Smooth muscle cell (in vitro differentiated cells): ENCODE measurements around the gene RAPH1. TPM values are rescaled to one million over a fixed set of nuclear protein-coding genes. Genes with fewer than 3 reads are reported as not detected.

Experiments used
- DNase-seq: peaks from one replicate; lab custom pipeline; 2025; ENCODE audit not compliant: unreplicated experiment; lab: John Stamatoyannopoulos, UW
- H2AFZ ChIP-seq: fragments of 200-600 bp; sonication (generic); 2 replicates; pipeline ENCODE4 v1.6.0; 2016; ENCODE audit warnings: antibody characterized with exemption, low read depth, mild to moderate bottlenecking
- H3F3A ChIP-seq: fragments of 200-600 bp; sonication (generic); 2 replicates; pipeline ENCODE4 v1.6.0; 2017; ENCODE audit warnings: antibody characterized with exemption, low read depth
- H3K27ac ChIP-seq: fragments of 200-600 bp; sonication (generic); 2 replicates; pipeline ENCODE4 v1.5.1; 2016; ENCODE audit warnings: low read depth, mild to moderate bottlenecking
- H3K27me3 ChIP-seq: fragments of 200-600 bp; sonication (generic); 2 replicates; pipeline ENCODE4 v1.6.1; 2016; ENCODE audit warnings: low read depth, mild to moderate bottlenecking
- H3K36me3 ChIP-seq: fragments of 200-600 bp; sonication (generic); 2 replicates; pipeline ENCODE4 v1.5.1; 2016; ENCODE audit warnings: low read depth
- H3K4me1 ChIP-seq: fragments of 200-600 bp; sonication (generic); 2 replicates; pipeline ENCODE4 v1.5.1; 2016; ENCODE audit warnings: low read depth
- H3K4me2 ChIP-seq: fragments of 200-600 bp; sonication (generic); 2 replicates; pipeline ENCODE4 v1.6.0; 2016; ENCODE audit warnings: mild to moderate bottlenecking
- H3K4me3 ChIP-seq: fragments of 200-600 bp; sonication (generic); 2 replicates; pipeline ENCODE4 v1.5.1; 2016; ENCODE audit warnings: mild to moderate bottlenecking
- H3K79me2 ChIP-seq: fragments of 200-600 bp; sonication (generic); 2 replicates; pipeline ENCODE4 v1.6.0; 2016; ENCODE audit warnings: low read depth, mild to moderate bottlenecking
- H3K9ac ChIP-seq: fragments of 200-600 bp; sonication (generic); 2 replicates; pipeline ENCODE4 v1.6.0; 2016; ENCODE audit warnings: low read depth
- H3K9me3 ChIP-seq: fragments of 200-600 bp; sonication (generic); replicated peaks from 2 replicates; pipeline ENCODE4 v1.5.1; 2016; ENCODE audit warnings: low read depth
- H4K20me1 ChIP-seq: fragments of 200-600 bp; sonication (generic); 2 replicates; pipeline ENCODE4 v1.6.0; 2016; ENCODE audit warnings: low read depth
- WGBS: methylation state at CpG from one replicate; pipeline ENCODE4 v1.1.7; 2016; ENCODE audit warnings: low lambda C conversion rate; 5-methylcytosine and 5-hydroxymethylcytosine counted together
- polyA plus RNA-seq: library from polyadenylated mRNA; unstranded; fragments of >200 nt; fragmentation: Nextera tagmentation; extraction: Ambion mirVana; gene quantifications from 2 replicates; pipeline ENCODE4 v1.2.1, GENCODE V29; 2016
- total RNA-seq: library from RNA; depleted of rRNA; stranded (reverse); fragments of >200 nt; gene quantifications from 2 replicates; pipeline ENCODE4 v1.2.3, GENCODE V29; 2014
- TF ChIP-seq, protein P1 (sequence below): fragments of 200-600 bp; sonication (generic); IDR thresholded peaks from 2 replicates; pipeline ENCODE4 v1.5.1; 2017; ENCODE audit warnings: borderline replicate concordance, mild to moderate bottlenecking, antibody characterized with exemption; ENCODE audit not compliant: insufficient read depth, poor library complexity, severe bottlenecking

The RAPH1 gene
- total and polyA plus RNA-seq, 2 experiments from 2014 or later = 8.5 to 22.3 TPM

DNA sequence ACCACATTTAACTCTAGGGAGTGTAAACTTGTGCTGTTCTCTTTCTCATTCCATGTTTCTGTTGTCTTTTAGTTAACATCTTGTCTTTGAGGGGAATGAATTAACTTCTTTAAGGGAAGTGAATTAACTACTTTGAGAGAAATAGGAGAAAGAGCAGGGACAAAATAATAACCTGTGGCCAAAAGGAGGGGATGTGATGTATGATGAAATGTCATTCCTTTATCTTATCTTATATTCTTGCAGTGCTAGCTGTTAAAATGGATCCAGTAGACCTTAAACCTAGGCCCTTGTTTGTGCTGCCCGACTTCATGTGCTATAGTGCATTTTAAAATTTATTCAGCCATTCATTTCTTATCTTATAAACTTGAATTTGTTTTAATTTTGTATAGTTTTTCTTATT is 188.5 kb downstream of the RAPH1 start:
- 97% methylated on average over 1 of the region's 1 CpG for WGBS
- Histone ChIP-seq H3K4me2 (no peak overlapping the region), H3K9ac (no peak overlapping the region), H3K9me3 (no peaks in the 10 kb centered on the region), H3K27ac (no peak overlapping the region), H4K20me1 (peaks cover 69% of the 10 kb centered on the region), H3K4me1 (no peaks in the 10 kb centered on the region), H3K79me2 (peaks cover 86% of the 10 kb centered on the region), H3K36me3 (no peaks in the 10 kb centered on the region), H3K4me3 (no peak overlapping the region), H2AFZ (no peak overlapping the region), H3F3A (no peaks in the 10 kb centered on the region), H3K27me3 (no peaks in the 10 kb centered on the region)
- TF ChIP-seq, protein P1, sequence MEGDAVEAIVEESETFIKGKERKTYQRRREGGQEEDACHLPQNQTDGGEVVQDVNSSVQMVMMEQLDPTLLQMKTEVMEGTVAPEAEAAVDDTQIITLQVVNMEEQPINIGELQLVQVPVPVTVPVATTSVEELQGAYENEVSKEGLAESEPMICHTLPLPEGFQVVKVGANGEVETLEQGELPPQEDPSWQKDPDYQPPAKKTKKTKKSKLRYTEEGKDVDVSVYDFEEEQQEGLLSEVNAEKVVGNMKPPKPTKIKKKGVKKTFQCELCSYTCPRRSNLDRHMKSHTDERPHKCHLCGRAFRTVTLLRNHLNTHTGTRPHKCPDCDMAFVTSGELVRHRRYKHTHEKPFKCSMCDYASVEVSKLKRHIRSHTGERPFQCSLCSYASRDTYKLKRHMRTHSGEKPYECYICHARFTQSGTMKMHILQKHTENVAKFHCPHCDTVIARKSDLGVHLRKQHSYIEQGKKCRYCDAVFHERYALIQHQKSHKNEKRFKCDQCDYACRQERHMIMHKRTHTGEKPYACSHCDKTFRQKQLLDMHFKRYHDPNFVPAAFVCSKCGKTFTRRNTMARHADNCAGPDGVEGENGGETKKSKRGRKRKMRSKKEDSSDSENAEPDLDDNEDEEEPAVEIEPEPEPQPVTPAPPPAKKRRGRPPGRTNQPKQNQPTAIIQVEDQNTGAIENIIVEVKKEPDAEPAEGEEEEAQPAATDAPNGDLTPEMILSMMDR = no peak
- no peak for DNase-seq

DNA sequence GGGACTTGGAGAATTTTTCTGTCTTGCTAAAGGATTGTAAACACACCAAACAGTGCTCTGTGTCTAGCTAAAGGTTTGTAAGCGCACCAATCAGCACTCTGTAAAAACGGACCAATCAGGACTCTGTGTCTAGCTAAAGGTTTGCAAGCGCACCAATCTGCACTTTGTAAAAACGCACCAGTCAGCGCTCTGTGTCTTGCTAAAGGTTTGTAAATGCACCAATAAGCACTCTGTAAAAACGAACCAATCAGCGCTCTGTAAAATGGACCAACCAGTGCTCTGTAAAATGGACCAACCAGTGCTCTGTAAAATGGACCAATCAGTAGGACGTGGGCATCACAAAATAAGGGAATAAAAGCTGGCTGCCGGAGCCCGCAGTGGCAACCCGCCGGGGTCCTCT is 190.4 kb downstream of the RAPH1 start:
- peaks cover 73% of the 10 kb centered on the region for H4K20me1 ChIP-seq
- DNase-seq = no peak
- TF ChIP-seq, protein P1 = no peak
- no peak overlapping the region for H2AFZ ChIP-seq
- no peak overlapping the region for H3K4me2 ChIP-seq
- H3K9me3 ChIP-seq = no peaks in the 10 kb centered on the region
- no peaks in the 10 kb centered on the region for H3K27me3 ChIP-seq
- no peak overlapping the region for H3K9ac ChIP-seq
- H3K4me1 ChIP-seq = no peaks in the 10 kb centered on the region
- H3K4me3 ChIP-seq = no peak overlapping the region
- 94% methylated on average over 12 of the region's 12 CpGs for WGBS
- H3F3A ChIP-seq = no peaks in the 10 kb centered on the region
- no peaks in the 10 kb centered on the region for H3K36me3 ChIP-seq
- H3K27ac ChIP-seq = no peak overlapping the region
- peaks cover 77% of the 10 kb centered on the region for H3K79me2 ChIP-seq

Other genes starting within 250 kb of the RAPH1 start
- gene ABI2, start 206.9 kb downstream of the RAPH1 start, total RNA-seq = 34.2 and 41.9 TPM in 2 replicates
- 25.5 and 32.3 TPM in 2 replicates for gene ABI2, start 206.9 kb downstream of the RAPH1 start, polyA plus RNA-seq
- not detected in 2 replicates for gene CD28, start 171.3 kb upstream of the RAPH1 start, total RNA-seq
- gene CD28, start 171.3 kb upstream of the RAPH1 start, polyA plus RNA-seq = not detected in 2 replicates